ENCODE results near the gene REPIN1. TPM values are rescaled to one million over a fixed set of nuclear protein-coding genes. Genes with fewer than 3 reads are reported as not detected.

The REPIN1 gene
- total RNA-seq, 1 donor from 2014 or later = 154 TPM

GRCh38 chr7:150401861-150402631 is 33.4 kb downstream of the REPIN1 start:
- DNase-seq (ENCODE audit: extremely low spot score, unreplicated experiment) = no peak
- no peaks in the 10 kb centered on the region for H3K27me3 Mint-ChIP-seq
- peaks cover 69% of the 10 kb centered on the region for H3K4me1 Mint-ChIP-seq (ENCODE audit: unreplicated experiment)
- peak overlapping the region; percentile 75 for H3K4me3 Mint-ChIP-seq
- no peak for TF ChIP-seq CTCF (conservative IDR thresholded peaks at IDR 0.05)
- peak overlapping the region; percentile 45 for H3K27ac Mint-ChIP-seq
- no peaks in the 10 kb centered on the region for H3K9me3 Mint-ChIP-seq
- H3K36me3 Mint-ChIP-seq = peaks cover 16% of the 10 kb centered on the region

GRCh38 chr7:150402671-150403321 is 34.2 kb downstream of the REPIN1 start:
- TF ChIP-seq CTCF (conservative IDR thresholded peaks at IDR 0.05) = no peak
- Mint-ChIP-seq H3K9me3 (no peaks in the 10 kb centered on the region), H3K36me3 (peaks cover 18% of the 10 kb centered on the region), H3K4me1 (ENCODE audit: unreplicated experiment) (peaks cover 72% of the 10 kb centered on the region), H3K27ac (peak overlapping the region; percentile 45), H3K27me3 (no peaks in the 10 kb centered on the region), H3K4me3 (peak overlapping the region; percentile 82)
- no peak for DNase-seq (ENCODE audit: extremely low spot score, unreplicated experiment)

DNA sequence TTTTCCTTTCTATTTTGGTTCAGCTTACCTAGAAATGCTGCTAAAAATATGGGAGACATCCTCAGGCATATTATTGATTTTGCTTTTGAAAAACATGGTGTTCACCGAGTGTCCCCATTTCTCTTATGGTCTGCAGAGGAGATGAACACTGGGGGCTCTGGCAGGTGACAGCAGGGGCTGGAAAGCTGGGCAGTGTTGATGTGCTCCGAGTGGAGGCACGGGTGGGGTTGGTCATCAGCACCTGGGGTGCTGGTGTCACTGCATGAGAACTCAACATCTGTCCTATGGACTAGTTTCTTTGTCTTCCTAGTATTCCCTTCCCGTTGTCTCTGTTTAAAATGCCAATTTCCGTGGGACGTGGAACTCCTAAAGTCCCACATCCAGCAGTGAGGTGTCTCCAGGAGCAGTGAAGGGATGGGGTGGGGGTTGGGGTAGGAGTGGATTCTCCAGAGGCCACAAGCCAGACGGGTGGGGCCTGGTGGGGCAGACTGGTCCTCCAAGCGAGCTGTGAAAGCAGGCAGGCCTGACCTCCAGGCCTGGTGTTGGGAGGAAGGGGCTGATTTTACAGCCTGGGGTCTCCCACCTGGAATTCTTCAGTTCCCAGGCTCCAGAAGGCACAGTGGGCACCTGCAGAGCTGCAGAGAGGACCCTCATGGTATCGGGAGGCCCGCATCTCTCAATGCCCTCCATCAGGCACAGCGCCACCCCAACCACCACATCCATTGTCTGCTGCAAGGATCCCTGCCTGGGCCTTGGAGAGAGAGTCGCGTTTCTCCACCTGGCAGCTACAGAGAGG is 35.0 kb downstream of the REPIN1 start:
- H3K9me3 Mint-ChIP-seq = no peaks in the 10 kb centered on the region
- no peaks in the 10 kb centered on the region for H3K27me3 Mint-ChIP-seq
- no peak for DNase-seq (ENCODE audit: extremely low spot score, unreplicated experiment)
- peaks cover 17% of the 10 kb centered on the region for H3K36me3 Mint-ChIP-seq
- peak overlapping the region; percentile 98 for H3K4me3 Mint-ChIP-seq
- peaks cover 72% of the 10 kb centered on the region for H3K4me1 Mint-ChIP-seq (ENCODE audit: unreplicated experiment)
- no peak for TF ChIP-seq CTCF (conservative IDR thresholded peaks at IDR 0.05)
- peak overlapping the region; percentile 45 for H3K27ac Mint-ChIP-seq

DNA sequence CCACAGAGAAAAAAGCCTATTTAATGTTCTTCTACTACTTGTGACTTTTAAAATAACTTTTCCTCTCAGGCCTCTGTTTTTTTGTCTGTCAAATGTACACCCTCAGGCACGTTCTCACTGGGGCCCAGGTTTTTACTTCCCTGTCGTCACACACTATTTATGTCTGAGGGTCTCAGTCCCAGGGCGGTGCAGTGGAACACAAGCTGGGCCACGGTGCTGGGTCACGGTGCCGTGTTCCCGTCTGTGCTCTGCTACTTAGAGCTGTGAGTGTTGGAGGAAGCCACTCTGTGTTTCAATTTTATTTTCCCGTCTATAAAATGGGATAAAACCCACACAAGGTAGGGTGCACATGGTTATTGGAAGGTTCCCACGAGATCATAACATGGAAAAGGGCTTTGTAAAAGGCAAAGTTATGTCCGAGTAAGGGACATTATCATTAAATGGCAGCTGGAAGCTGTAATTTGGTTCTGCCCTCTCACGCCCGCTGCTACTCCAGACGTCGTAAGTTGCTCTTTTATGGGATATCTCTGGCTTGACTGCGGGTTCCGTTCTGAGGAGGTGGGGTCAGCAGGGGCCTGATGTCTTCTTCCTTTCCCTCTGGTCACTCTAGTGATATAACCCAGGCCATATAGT is 35.7 kb downstream of the REPIN1 start:
- peaks cover 15% of the 10 kb centered on the region for H3K36me3 Mint-ChIP-seq
- peak overlapping the region; percentile 98 for H3K4me3 Mint-ChIP-seq
- no peak for DNase-seq (ENCODE audit: extremely low spot score, unreplicated experiment)
- H3K27ac Mint-ChIP-seq = peak overlapping the region; percentile 53
- peaks cover 70% of the 10 kb centered on the region for H3K4me1 Mint-ChIP-seq (ENCODE audit: unreplicated experiment)
- H3K27me3 Mint-ChIP-seq = no peaks in the 10 kb centered on the region
- no peak for TF ChIP-seq CTCF (conservative IDR thresholded peaks at IDR 0.05)
- no peaks in the 10 kb centered on the region for H3K9me3 Mint-ChIP-seq

DNA sequence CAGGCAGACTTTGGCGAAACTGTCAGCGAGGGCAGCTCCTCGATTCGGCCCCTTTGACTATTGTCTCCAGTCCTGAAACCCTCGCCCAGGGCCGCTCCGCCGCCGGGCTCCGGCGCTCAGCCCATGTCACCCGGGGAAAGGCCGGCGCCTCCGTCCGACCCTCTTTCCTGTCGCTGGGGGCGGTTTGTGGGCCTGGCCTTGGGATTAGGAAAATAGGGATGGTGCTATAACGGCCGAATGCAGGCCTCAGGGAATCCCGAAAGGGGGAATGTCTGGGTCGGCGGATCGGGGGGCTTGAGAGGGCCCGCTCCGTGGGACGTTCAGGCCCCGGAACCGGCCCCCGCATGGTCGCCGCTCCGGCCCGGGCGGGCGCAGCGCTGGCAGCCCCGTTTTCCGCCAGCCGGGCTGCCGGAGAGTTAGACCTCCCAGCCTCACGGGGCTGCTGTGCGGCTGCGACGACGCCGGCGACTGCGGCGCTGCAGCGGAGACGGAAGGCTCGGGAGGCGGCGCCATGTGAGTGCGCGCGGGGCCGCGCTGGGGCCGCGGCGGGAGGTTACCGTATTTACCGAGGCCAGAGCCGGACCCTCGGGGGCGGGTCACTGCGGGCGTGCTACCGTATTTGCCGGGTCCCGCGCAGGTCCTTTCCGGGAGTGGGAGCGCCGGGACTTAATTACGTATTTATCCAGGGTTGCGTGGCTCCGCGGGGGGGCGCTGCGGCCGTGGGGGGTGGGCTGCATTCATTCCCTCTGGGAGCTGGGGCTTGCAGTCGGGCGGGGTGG is 36.4 kb downstream of the REPIN1 start:
- no peaks in the 10 kb centered on the region for H3K9me3 Mint-ChIP-seq
- DNase-seq (ENCODE audit: extremely low spot score, unreplicated experiment) = peak; percentile 89
- peak overlapping the region; percentile 81 for H3K27ac Mint-ChIP-seq
- no peaks in the 10 kb centered on the region for H3K27me3 Mint-ChIP-seq
- peaks cover 64% of the 10 kb centered on the region for H3K4me1 Mint-ChIP-seq (ENCODE audit: unreplicated experiment)
- peaks cover 15% of the 10 kb centered on the region for H3K36me3 Mint-ChIP-seq
- H3K4me3 Mint-ChIP-seq = peak overlapping the region; percentile 98
- peak; percentile 10 for TF ChIP-seq CTCF (conservative IDR thresholded peaks at IDR 0.05)
